ENCODE results near the gene SLC26A2.

Gene SLC26A2

DNA sequence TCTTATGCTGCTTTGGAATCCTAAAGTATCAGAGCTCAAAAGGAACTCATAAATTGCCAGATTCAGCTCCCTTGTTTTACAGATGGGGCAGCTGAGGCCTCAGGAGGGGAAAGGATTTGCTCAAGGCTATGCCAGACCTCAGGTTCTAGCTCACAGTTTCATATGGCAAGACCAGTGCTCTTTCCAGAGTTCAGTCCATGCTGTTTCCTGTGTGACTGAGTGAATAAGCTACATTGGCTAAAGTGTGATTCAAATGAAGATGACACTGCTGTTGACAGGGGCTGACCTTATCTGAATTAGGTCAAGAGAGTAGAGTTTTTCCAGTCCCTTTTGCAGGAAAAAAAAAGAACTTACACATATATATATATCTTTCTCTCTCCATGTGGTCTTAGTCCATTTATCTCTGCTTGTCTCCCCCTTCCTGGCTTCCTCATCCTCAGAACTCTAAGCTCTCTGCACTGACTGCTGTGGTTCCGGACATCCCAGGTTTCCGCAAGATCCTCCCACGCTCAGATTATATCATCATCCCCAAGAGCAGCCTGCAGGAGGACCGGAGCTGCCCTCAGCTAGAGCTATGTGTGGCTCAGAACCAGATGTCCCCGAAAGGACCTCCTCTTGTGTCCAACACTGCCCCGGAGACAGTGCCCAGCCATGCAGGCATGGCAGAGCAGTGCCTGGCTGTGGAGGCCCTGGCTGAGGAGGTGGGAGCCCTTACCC lies 49.3 kb downstream of the SLC26A2 start:
- H3K4me3 ChIP-seq (ENCODE audit: low read depth, low read length) = no peak overlapping the region
- no peak for DNase-seq (ENCODE audit: low read depth)
- in situ Hi-C loops (cut with HindIII; ENCODE audit: low sequenced_read_pairs) = loop anchor here (10.0 kb wide), 1 partner anchor 65 kb away; the partner anchor contains the start of gene PDE6A
- TF ChIP-seq, protein P1, sequence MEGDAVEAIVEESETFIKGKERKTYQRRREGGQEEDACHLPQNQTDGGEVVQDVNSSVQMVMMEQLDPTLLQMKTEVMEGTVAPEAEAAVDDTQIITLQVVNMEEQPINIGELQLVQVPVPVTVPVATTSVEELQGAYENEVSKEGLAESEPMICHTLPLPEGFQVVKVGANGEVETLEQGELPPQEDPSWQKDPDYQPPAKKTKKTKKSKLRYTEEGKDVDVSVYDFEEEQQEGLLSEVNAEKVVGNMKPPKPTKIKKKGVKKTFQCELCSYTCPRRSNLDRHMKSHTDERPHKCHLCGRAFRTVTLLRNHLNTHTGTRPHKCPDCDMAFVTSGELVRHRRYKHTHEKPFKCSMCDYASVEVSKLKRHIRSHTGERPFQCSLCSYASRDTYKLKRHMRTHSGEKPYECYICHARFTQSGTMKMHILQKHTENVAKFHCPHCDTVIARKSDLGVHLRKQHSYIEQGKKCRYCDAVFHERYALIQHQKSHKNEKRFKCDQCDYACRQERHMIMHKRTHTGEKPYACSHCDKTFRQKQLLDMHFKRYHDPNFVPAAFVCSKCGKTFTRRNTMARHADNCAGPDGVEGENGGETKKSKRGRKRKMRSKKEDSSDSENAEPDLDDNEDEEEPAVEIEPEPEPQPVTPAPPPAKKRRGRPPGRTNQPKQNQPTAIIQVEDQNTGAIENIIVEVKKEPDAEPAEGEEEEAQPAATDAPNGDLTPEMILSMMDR (IDR thresholded peaks at IDR 0.05; ENCODE audit: low read depth, low read length, missing control alignments) = no peak

DNA sequence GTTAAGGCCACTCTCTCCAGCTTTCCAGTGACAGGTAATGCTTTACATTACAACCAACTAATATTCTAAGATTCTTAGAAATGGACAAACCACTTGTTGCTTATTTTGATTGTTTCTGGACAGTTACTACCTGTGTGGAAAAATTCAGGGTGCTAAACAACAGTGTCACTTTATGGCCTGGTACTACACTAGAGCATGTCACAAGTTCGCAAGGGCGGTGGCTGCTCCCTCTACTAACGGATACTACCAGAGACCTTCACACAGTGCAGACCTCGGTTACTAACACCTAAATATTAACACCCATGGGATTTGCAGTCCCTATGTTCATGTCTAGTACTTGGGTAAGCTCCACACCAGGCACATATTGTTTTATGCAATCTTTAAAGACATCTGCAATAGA lies 53.4 kb downstream of the SLC26A2 start:
- in situ Hi-C loops (cut with HindIII; ENCODE audit: low sequenced_read_pairs) = no loop called here
- no peak overlapping the region for H3K4me3 ChIP-seq (ENCODE audit: low read depth, low read length)
- TF ChIP-seq, protein P1 (IDR thresholded peaks at IDR 0.05; ENCODE audit: low read depth, low read length, missing control alignments) = no peak
- DNase-seq (ENCODE audit: low read depth) = no peak

DNA sequence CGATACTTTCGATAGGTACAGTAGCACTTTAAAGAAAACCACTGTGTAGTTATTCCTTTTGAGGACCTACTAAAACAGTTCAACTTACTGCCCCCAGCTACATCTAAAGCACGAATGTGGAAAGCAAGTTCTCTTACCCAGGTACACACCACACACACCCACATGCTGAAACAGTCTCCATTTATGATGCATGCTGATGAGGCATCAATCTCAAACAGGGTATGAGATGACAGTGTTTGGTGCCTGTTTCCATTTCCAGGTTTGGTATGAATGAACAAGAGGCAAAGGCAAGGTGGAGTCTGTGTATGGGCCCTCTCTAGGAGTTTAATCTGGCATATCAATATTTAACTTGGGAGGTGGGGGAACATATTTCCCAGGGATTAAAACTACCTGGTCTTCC lies 53.9 kb downstream of the SLC26A2 start:
- no peak for DNase-seq (ENCODE audit: low read depth)
- in situ Hi-C loops (cut with HindIII; ENCODE audit: low sequenced_read_pairs) = no loop called here
- TF ChIP-seq, protein P1 (IDR thresholded peaks at IDR 0.05; ENCODE audit: low read depth, low read length, missing control alignments) = no peak
- no peak overlapping the region for H3K4me3 ChIP-seq (ENCODE audit: low read depth, low read length)

DNA sequence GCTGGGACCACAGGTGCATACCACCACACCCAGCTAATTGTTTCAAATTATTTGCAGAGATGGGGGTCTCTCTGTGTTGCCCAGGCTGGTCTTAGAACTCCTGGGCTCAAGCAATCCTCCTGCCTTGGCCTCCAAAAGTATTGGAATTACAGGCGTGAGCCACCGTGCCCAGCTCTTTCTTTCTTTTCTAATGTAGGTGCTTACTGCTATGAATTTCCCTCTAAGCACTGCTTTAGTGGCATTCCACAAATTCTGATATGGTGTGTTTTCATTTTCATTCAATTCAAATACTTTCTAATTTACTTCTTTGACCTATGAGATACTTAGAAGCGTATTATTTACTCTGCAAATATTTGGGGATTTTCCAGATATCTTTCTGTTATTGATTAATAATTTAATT lies 54.9 kb downstream of the SLC26A2 start:
- in situ Hi-C loops (cut with HindIII; ENCODE audit: low sequenced_read_pairs) = no loop called here
- H3K4me3 ChIP-seq (ENCODE audit: low read depth, low read length) = no peak overlapping the region
- DNase-seq (ENCODE audit: low read depth) = no peak
- TF ChIP-seq, protein P1 (IDR thresholded peaks at IDR 0.05; ENCODE audit: low read depth, low read length, missing control alignments) = no peak

DNA sequence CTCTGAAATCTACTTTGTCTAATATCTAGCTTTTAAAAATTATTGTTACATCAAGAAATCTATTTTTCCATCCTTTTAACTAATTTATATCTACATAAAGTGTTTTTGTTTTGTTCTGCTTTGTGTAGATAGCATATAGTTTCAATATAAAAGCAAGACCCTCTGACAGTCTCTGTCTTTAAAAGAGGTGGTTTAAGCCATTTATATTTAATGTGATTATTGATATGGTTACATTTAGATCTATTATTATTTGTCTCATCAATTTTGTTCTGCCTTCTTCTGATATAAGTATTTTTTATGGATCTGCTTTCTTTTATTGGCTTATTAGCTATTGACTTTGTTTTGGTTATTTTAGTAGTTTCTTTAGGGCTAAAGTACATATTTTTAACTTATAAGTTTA lies 56.0 kb downstream of the SLC26A2 start:
- TF ChIP-seq, protein P1 (IDR thresholded peaks at IDR 0.05; ENCODE audit: low read depth, low read length, missing control alignments) = no peak
- in situ Hi-C loops (cut with HindIII; ENCODE audit: low sequenced_read_pairs) = no loop called here
- H3K4me3 ChIP-seq (ENCODE audit: low read depth, low read length) = no peak overlapping the region
- no peak for DNase-seq (ENCODE audit: low read depth)

DNA sequence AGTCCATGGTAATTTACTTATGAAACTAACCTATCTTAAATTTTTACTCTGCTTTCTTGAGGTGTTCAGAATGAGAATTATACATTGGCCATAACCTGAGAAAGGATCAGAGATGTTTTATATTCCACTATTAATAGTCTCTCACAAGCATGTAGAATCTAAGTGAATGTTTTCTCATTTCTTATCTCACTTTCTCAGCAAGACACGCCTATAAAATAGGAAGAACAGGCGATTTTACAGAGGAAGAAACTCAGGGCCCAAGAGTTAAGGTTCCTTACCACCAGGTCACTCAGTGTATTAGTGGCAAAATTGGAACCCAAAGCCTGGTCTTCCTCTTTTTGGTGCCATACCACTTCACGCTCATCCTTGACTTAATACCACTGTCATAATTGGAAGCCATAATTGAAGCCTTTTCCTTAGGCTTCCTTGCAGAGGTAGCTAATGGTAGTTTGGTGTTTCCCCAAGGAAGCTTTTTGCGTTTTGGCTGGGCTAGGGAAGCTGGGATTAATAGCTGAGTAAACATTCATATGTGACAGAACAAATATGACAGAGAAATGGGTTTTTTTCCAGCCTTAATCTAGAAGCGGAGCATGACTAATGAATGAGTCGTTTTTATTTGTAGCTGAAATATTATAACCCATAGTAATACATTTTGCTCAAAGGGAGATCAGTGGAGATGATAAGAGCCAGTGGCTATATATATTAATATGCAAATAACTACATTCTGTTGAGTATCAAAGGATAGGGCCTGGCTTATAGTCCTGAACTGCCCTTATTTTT lies 56.9 kb downstream of the SLC26A2 start:
- TF ChIP-seq, protein P1 (IDR thresholded peaks at IDR 0.05; ENCODE audit: low read depth, low read length, missing control alignments) = no peak
- in situ Hi-C loops (cut with HindIII; ENCODE audit: low sequenced_read_pairs) = no loop called here
- no peak for DNase-seq (ENCODE audit: low read depth)
- H3K4me3 ChIP-seq (ENCODE audit: low read depth, low read length) = no peak overlapping the region

Measured in astrocyte of the cerebellum (primary cell).